ENCODE results near the gene ARL2BP. TPM values are rescaled to one million over a fixed set of nuclear protein-coding genes. Genes with fewer than 3 reads are reported as not detected.

ARL2BP gene
- total RNA-seq, 6 experiments from 2014 or later = 19.3 to 26.8 (median 22.0) TPM

DNA sequence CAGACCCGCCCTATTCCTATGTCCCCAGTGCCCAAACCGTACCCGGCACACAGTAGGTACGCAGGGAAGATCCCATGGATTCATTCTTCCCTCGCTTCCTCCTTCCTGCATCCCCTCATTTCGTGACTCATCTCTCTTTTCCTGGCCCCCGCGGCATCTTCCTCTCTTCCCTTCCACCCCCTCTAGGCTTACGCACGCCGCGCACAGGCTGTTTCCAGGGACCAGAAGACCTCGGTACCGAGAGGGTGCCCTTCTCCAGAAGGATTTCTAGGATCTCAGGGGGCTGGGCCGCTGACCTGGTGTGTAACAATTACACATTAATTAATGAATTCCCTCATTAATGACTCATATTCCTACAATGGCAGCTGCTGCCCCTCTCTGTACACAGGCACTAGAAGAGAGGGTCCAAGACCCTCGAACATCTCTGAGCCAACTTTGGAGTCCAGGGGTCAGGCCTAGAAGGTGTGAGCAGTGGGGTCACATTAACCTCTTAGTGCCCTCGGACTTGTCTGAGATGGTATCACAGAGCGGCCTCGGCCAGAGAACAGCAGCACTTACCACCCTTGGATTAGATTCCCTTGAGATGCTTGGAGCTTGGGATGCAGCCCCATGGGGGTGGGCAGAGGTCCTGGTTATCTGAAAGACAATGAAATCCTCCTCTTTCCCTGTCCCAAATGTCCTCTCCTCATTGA is 56.2 kb downstream of the ARL2BP start:
- no peak for TF ChIP-seq POLR2A (IDR thresholded peaks at IDR 0.05)
- TF ChIP-seq, protein P1, sequence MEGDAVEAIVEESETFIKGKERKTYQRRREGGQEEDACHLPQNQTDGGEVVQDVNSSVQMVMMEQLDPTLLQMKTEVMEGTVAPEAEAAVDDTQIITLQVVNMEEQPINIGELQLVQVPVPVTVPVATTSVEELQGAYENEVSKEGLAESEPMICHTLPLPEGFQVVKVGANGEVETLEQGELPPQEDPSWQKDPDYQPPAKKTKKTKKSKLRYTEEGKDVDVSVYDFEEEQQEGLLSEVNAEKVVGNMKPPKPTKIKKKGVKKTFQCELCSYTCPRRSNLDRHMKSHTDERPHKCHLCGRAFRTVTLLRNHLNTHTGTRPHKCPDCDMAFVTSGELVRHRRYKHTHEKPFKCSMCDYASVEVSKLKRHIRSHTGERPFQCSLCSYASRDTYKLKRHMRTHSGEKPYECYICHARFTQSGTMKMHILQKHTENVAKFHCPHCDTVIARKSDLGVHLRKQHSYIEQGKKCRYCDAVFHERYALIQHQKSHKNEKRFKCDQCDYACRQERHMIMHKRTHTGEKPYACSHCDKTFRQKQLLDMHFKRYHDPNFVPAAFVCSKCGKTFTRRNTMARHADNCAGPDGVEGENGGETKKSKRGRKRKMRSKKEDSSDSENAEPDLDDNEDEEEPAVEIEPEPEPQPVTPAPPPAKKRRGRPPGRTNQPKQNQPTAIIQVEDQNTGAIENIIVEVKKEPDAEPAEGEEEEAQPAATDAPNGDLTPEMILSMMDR (IDR thresholded peaks at IDR 0.05) = no peak
- no peak overlapping the region for H3K4me3 ChIP-seq
- peaks cover 0 to 35% (median 19%) of the 10 kb centered on the region in 4 donors for H3K4me1 ChIP-seq
- intact Hi-C loops (cut with DNase I) = loop anchor here (2.0 to 10.0 kb wide), 4 partner anchors 74 to 214 kb away; partner anchors contain the start of gene CX3CL1 (in 1 of the 2)
- DNase-seq (peak in 1 of 3 donors; percentile 31), ATAC-seq (no peak)
- no peaks in the 10 kb centered on the region for H3K9me3 ChIP-seq
- H3K27ac ChIP-seq = no peak overlapping the region
- H3K27me3 ChIP-seq = no peaks in the 10 kb centered on the region
- WGBS (ENCODE audit: insufficient coverage, low coverage, low lambda C conversion rate, missing lambda C conversion rate) = 46% methylated on average over 17 of the region's 19 CpGs
- no peaks in the 10 kb centered on the region for H3K36me3 ChIP-seq

Other genes starting within 250 kb of the ARL2BP start
- 10 to 100 TPM in 3 of 6 experiments, 1 to 10 TPM in 3; 4.0 to 10.9 (median 9.7) TPM for gene CPNE2, start 152.7 kb upstream of the ARL2BP start, total RNA-seq
- gene PSME3IP1, start 59.2 kb upstream of the ARL2BP start, total RNA-seq = 10 to 100 TPM; 26.2 to 61.8 (median 34.5) TPM
- 10 to 100 TPM; 18.0 to 26.1 (median 22.9) TPM for gene RSPRY1, start 58.9 kb upstream of the ARL2BP start, total RNA-seq
- 1 to 10 TPM; 2.1 to 7.4 (median 3.8) TPM for gene PLLP, start 39.4 kb downstream of the ARL2BP start, total RNA-seq
- gene CCL22, start 113.5 kb downstream of the ARL2BP start, total RNA-seq = under 1 TPM in 2 of 6 experiments, not detected in 4; 0.12 to 0.16 TPM
- 10 to 100 TPM in 3 of 6 experiments, 1 to 10 TPM in 3; 3.3 to 20.5 (median 9.8) TPM for gene CX3CL1, start 127.2 kb downstream of the ARL2BP start, total RNA-seq
- gene CCL17, start 159.5 kb downstream of the ARL2BP start, total RNA-seq = not detected
- gene CIAPIN1, start 202.1 kb downstream of the ARL2BP start, total RNA-seq = 10 to 100 TPM; 23.3 to 27.4 (median 23.9) TPM
- gene COQ9, start 202.2 kb downstream of the ARL2BP start, total RNA-seq = 10 to 100 TPM; 43.2 to 81.4 (median 55.3) TPM
- gene POLR2C, start 217.4 kb downstream of the ARL2BP start, total RNA-seq = 10 to 100 TPM; 27.7 to 70.2 (median 35.4) TPM
- gene DOK4, start 241.2 kb downstream of the ARL2BP start, total RNA-seq = 10 to 100 TPM; 20.0 to 62.1 (median 36.7) TPM

All from right lobe of liver (tissue), 6 donors.